SH-SY5Y (cell line): Measurements from ENCODE around the gene SBK2.

ENCODE experiments used
- GATA2 ChIP-seq: IDR thresholded peaks from 2 replicates; pipeline ENCODE4 v1.6.1; 2011; ENCODE audit warnings: mild to moderate bottlenecking, low read depth, low read length
- GATA3 ChIP-seq: IDR thresholded peaks from 2 replicates; pipeline ENCODE4 v1.6.1; 2011; ENCODE audit warnings: low read depth, mild to moderate bottlenecking, low read length, moderate library complexity

- TF ChIP-seq GATA2: no peak
- no peak for TF ChIP-seq GATA3
These were observed 41.1 kb downstream of the SBK2 start for GRCh38 chr19:55495646-55496349.
